Spleen (tissue), 11 donors: ENCODE measurements around the gene UCP2. TPM values are rescaled to one million over a fixed set of nuclear protein-coding genes. Genes with fewer than 3 reads are reported as not detected.

Experiments
- DNase-seq: peaks from one replicate; pipeline ENCODE4 v3.0.0-alpha.2; 2020
- H3K27ac ChIP-seq, 8 donors: fragments of 200-600 bp; sonication (generic) in 7 of 8; 1 replicate in 4 of 8; 2 replicates in 4 of 8; pipeline versions ENCODE4 v1.5.0 to v1.8.0; 2016 to 2021; ENCODE audit warnings: inconsistent platforms in 4 of 8, mild to moderate bottlenecking in 4 of 8, moderate library complexity in 1 of 8
- H3K27me3 ChIP-seq, 7 donors: fragments of 200-600 bp; sonication (generic) in 6 of 7; replicated peaks in 1 of 7; 1 replicate in 4 of 7; 2 replicates in 3 of 7; pipeline versions ENCODE4 v1.5.0 to v1.8.0; 2016 to 2021; ENCODE audit warnings: inconsistent platforms in 3 of 7, mild to moderate bottlenecking in 1 of 7
- H3K36me3 ChIP-seq, 6 donors: fragments of 200-600 bp; sonication (generic) in 5 of 6; 1 replicate in 4 of 6; 2 replicates in 2 of 6; pipeline versions ENCODE4 v1.5.0 to v1.8.0; 2016 to 2021; ENCODE audit warnings: inconsistent platforms in 2 of 6
- H3K4me1 ChIP-seq, 6 donors: fragments of 200-600 bp; sonication (generic) in 5 of 6; 1 replicate in 3 of 6; 2 replicates in 3 of 6; pipeline versions ENCODE4 v1.5.0 to v1.8.0; 2016 to 2021; ENCODE audit warnings: inconsistent platforms in 3 of 6
- H3K4me3 ChIP-seq, 8 donors: fragments of 200-600 bp; sonication (generic) in 7 of 8; 1 replicate in 4 of 8; 2 replicates in 4 of 8; pipeline versions ENCODE4 v1.5.0 to v1.8.0; 2016 to 2021; ENCODE audit warnings: inconsistent platforms in 4 of 8, mild to moderate bottlenecking in 4 of 8, moderate library complexity in 2 of 8
- H3K9me3 ChIP-seq, 8 donors: fragments of 200-600 bp; sonication (generic) in 7 of 8; 1 replicate in 4 of 8; 2 replicates in 4 of 8; pipeline versions ENCODE4 v1.5.0 to v1.8.0; 2016 to 2021; ENCODE audit warnings: inconsistent platforms in 4 of 8
- POLR2A ChIP-seq, 3 donors: fragments of 450-650 bp; IDR thresholded peaks; one replicate each; pipeline ENCODE4 v1.5.1; 2017; ENCODE audit warnings: antibody characterized with exemption in 3 of 3, mild to moderate bottlenecking in 1 of 3
- POLR2AphosphoS5 ChIP-seq, 3 donors: sonication (generic); formaldehyde crosslinking; IDR thresholded peaks; one replicate each; pipeline ENCODE4 v1.5.1; 2017; ENCODE audit warnings: antibody characterized with exemption in 3 of 3
- WGBS, 5 donors: extraction: QIAGEN DNeasy Blood & Tissue Kit in 3 of 5; methylation state at CpG; one replicate each; pipeline versions ENCODE4 v1.1.5 to v1.1.7; 2013 to 2018; 5-methylcytosine and 5-hydroxymethylcytosine counted together
- intact Hi-C: fragments of 100-400 bp; cut with DNase I; formaldehyde crosslinking; loops from one replicate; pipeline ENCODE4 v1.15.0; 2023; ENCODE audit warnings: low total_unique reads
- polyA plus RNA-seq, 3 donors: library from polyadenylated mRNA; stranded (reverse); fragments of 200-250 nt; gene quantifications; one replicate each; pipeline ENCODE4 v1.2.1, GENCODE V29; 2013
- total RNA-seq, 7 donors: library from RNA; depleted of rRNA in 3 of 7; stranded (reverse); fragments of >200 nt in 3 of 7; fragmentation: NEBNext Ultra II Directional in 4 of 7; extraction: Animal tissue kit (Norgen Biotek cat#: 25700) in 4 of 7; gene quantifications; one replicate each; pipeline versions ENCODE4 v1.1.0 to v1.2.1, GENCODE V29; 2016 to 2021
- TF ChIP-seq, protein P1 (sequence below), 11 experiments: fragments of 200-600 bp in 7 of 11; fragments of 450-650 bp in 4 of 11; sonication (generic) in 4 of 11; IDR thresholded peaks in 8 of 11; conservative IDR thresholded peaks in 3 of 11; 1 replicate in 7 of 11; 2 replicates in 4 of 11; pipeline versions ENCODE4 v1.4.0 to v1.8.0; 2016 to 2021; ENCODE audit warnings: antibody characterized with exemption in 11 of 11, inconsistent platforms in 4 of 11, mild to moderate bottlenecking in 1 of 11
- donor health status: healthy with polysubstance abuse.
- donor health status: DM: no; HTN: no; CAD: no; lungs with moderate emphysema.
- donor health status: DM: no; HTN: no; CAD: no.
- donor health status: Bipolar disorder and iron deficiency.
- donor health status: healthy.
- donor health status: DM: no; HTN: no; CAD: no.
- donor health status: DM: yes; HTN: yes; CAD: no.

Gene UCP2
- total and polyA plus RNA-seq, 10 donors, result 209 to 556 (median 401) TPM

GRCh38 chr11:73965076-73965763 is 17.4 kb downstream of the UCP2 start:
- Histone ChIP-seq H3K9me3 (no peaks in the 10 kb centered on the region), H3K27ac (no peak overlapping the region), H3K36me3 (no peaks in the 10 kb centered on the region), H3K27me3 (no peaks in the 10 kb centered on the region), H3K4me1 (peaks cover 0 to 43% (median 19%) of the 10 kb centered on the region in 6 donors), H3K4me3 (no peak overlapping the region)
- 71 to 82% (median 76%) methylated on average over 10 of the region's 10 CpGs for WGBS, 5 donors
- DNase-seq, result no peak
- intact Hi-C loops, result loop anchor here (10.0 kb wide), 1 partner anchor 210 kb away; the partner anchor contains the start of genes C2CD3 and PPME1
- TF ChIP-seq POLR2A (IDR thresholded peaks at IDR 0.05) (no peak), POLR2AphosphoS5 (IDR thresholded peaks at IDR 0.05) (no peak)
- TF ChIP-seq, protein P1, sequence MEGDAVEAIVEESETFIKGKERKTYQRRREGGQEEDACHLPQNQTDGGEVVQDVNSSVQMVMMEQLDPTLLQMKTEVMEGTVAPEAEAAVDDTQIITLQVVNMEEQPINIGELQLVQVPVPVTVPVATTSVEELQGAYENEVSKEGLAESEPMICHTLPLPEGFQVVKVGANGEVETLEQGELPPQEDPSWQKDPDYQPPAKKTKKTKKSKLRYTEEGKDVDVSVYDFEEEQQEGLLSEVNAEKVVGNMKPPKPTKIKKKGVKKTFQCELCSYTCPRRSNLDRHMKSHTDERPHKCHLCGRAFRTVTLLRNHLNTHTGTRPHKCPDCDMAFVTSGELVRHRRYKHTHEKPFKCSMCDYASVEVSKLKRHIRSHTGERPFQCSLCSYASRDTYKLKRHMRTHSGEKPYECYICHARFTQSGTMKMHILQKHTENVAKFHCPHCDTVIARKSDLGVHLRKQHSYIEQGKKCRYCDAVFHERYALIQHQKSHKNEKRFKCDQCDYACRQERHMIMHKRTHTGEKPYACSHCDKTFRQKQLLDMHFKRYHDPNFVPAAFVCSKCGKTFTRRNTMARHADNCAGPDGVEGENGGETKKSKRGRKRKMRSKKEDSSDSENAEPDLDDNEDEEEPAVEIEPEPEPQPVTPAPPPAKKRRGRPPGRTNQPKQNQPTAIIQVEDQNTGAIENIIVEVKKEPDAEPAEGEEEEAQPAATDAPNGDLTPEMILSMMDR (IDR thresholded peaks at IDR 0.05 in 8 of 11, conservative IDR thresholded peaks at IDR 0.05 in 3 of 11), result no peak

- WGBS, 5 donors, result 65 to 84% (median 80%) methylated on average over 8 of the region's 8 CpGs
- DNase-seq, result peak; percentile 43
- intact Hi-C loops, result loop anchor here (10.0 kb wide), 1 partner anchor 211 kb away; the partner anchor contains the start of genes C2CD3 and PPME1
Measured at GRCh38 chr11:73963861-73964260, 18.8 kb downstream of the UCP2 start.

GRCh38 chr11:73962101-73962705 is 20.4 kb downstream of the UCP2 start:
- Histone ChIP-seq H3K27me3 (peaks cover 0 to 14% (median 0%) of the 10 kb centered on the region in 7 donors), H3K4me1 (peaks cover 0 to 21% (median 8%) of the 10 kb centered on the region in 6 donors), H3K9me3 (no peaks in the 10 kb centered on the region), H3K27ac (no peak overlapping the region), H3K4me3 (no peak overlapping the region), H3K36me3 (no peaks in the 10 kb centered on the region)
- intact Hi-C loops, result loop anchor here (10.0 kb wide), 1 partner anchor 213 kb away; the partner anchor contains the start of genes C2CD3 and PPME1
- WGBS, 5 donors, result 74 to 86% (median 82%) methylated on average over 7 of the region's 7 CpGs
- DNase-seq, result no peak
- TF ChIP-seq, protein P1 (IDR thresholded peaks at IDR 0.05 in 8 of 11, conservative IDR thresholded peaks at IDR 0.05 in 3 of 11), result no peak

More at GRCh38 chr11:73963861-73964260, 18.8 kb downstream of the UCP2 start:
- H3K27me3 ChIP-seq, result peaks cover 0 to under 1% (median 0%) of the 10 kb centered on the region in 7 donors
- H3K9me3 ChIP-seq, result no peaks in the 10 kb centered on the region
- H3K4me3 ChIP-seq, result no peak overlapping the region
- no peak overlapping the region for H3K27ac ChIP-seq
- no peak for TF ChIP-seq POLR2A (IDR thresholded peaks at IDR 0.05)
- TF ChIP-seq POLR2AphosphoS5 (IDR thresholded peaks at IDR 0.05), result no peak
- H3K36me3 ChIP-seq, result no peaks in the 10 kb centered on the region
- peaks cover 0 to 29% (median 8%) of the 10 kb centered on the region in 6 donors for H3K4me1 ChIP-seq

DNA sequence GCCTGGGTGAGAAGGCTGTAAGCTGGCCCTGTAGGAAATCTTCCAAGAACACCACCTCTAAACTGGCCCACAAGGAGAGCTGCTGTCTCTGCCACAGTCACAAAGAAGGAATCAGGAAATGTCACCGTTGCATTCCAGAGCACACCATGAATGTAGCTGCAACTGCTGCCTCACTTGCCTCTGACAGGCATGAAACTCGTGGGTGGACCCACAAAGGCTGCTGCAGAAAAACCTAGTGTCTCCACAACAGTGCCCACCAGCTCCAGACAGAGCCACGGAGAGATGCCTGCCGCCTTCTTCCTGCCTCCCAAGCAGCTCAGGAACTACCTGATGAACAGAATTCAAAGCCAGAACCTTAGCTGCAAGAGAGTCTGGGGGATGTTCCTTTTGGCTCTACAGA is 21.3 kb downstream of the UCP2 start:
- intact Hi-C loops, result loop anchor here (10.0 kb wide), 1 partner anchor 213 kb away; the partner anchor contains the start of genes C2CD3 and PPME1
- H3K9me3 ChIP-seq, result no peaks in the 10 kb centered on the region
- 54 to 78% (median 71%) methylated on average over 4 of the region's 4 CpGs for WGBS, 5 donors
- H3K36me3 ChIP-seq, result no peaks in the 10 kb centered on the region
- H3K27ac ChIP-seq, result no peak overlapping the region
- no peak overlapping the region for H3K4me3 ChIP-seq
- peaks cover 0 to 23% (median 0%) of the 10 kb centered on the region in 7 donors for H3K27me3 ChIP-seq
- peaks cover 0 to 24% (median 8%) of the 10 kb centered on the region in 6 donors for H3K4me1 ChIP-seq
- TF ChIP-seq, protein P1 (IDR thresholded peaks at IDR 0.05 in 8 of 11, conservative IDR thresholded peaks at IDR 0.05 in 3 of 11), result no peak
- DNase-seq, result no peak
